RWPE1 (cell line): ENCODE measurements around the gene DUS2.
"Not testable (repeated sequence)": the region's sequence is repeated elsewhere in the genome, so short reads cannot be mapped to it uniquely, and the experiment has no call there.

Experiments used
- CTCF ChIA-PET: fragments of 350-600 bp; sonication (Branson Sonifier 250); formaldehyde crosslinking; extraction: SDS; loops from one replicate; lab custom pipeline; 2021; lab: Yijun Ruan, JAX
- POLR2A ChIA-PET: fragments of 400-600 bp; formaldehyde crosslinking; extraction: SDS; loops from one replicate; lab custom pipeline; 2020; ENCODE audit warnings: antibody characterized with exemption; ENCODE audit not compliant: low non-redundant PET; lab: Yijun Ruan, JAX
- DNase-seq: peaks from one replicate; pipeline ENCODE4 v3.0.0; 2012; ENCODE audit warnings: low spot score
- H3K27ac ChIP-seq: fragments of 450-650 bp; 2 replicates; pipeline ENCODE4 v1.5.1; 2017
- TF ChIP-seq, protein P1 (sequence below): fragments of 450-650 bp; conservative IDR thresholded peaks from 2 replicates; pipeline ENCODE4 v1.5.1; 2017; ENCODE audit warnings: low read depth, mild to moderate bottlenecking

The DUS2 gene

GRCh38 chr16:68105611-68106010 lies 82.5 kb downstream of the DUS2 start:
- TF ChIP-seq, protein P1, sequence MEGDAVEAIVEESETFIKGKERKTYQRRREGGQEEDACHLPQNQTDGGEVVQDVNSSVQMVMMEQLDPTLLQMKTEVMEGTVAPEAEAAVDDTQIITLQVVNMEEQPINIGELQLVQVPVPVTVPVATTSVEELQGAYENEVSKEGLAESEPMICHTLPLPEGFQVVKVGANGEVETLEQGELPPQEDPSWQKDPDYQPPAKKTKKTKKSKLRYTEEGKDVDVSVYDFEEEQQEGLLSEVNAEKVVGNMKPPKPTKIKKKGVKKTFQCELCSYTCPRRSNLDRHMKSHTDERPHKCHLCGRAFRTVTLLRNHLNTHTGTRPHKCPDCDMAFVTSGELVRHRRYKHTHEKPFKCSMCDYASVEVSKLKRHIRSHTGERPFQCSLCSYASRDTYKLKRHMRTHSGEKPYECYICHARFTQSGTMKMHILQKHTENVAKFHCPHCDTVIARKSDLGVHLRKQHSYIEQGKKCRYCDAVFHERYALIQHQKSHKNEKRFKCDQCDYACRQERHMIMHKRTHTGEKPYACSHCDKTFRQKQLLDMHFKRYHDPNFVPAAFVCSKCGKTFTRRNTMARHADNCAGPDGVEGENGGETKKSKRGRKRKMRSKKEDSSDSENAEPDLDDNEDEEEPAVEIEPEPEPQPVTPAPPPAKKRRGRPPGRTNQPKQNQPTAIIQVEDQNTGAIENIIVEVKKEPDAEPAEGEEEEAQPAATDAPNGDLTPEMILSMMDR, result no peak
- CTCF ChIA-PET, result no interaction called here

DNA sequence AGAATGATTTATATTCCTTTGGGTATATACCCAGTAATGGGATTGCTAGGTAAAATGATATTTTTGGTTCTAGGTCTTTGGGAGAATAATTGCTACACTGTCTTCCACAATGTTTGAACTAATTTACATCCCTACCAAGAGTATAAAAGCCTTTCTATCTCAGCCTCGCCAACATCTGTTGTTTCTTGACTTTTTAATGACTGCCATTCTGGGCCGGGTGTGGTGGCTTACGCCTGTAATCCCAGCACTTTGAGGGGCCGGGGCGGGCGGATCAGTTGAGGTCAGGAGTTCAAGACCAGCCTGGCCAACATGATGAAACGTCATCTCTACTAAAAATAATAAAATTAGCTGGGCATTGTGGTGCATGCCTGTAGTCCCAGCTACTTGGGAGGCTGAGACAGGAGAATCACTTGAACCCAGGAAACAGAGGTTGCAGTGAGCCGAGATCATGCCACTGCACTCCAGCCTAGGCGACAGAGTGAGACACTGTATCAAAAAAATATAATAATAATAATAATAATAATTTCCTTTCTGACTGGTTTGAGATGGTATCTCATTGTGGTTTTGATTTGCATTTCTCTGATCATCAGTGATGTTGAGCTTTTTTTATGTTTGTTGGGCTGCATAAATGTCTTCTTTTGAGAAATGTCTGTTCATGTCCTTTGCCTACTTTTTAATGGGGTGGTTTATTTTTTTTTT lies 84.3 kb downstream of the DUS2 start:
- H3K27ac ChIP-seq, POLR2A ChIA-PET, DNase-seq: not testable (repeated sequence)
- CTCF ChIA-PET, result interaction anchor here (0.7 kb wide), 1 partner anchor 15 kb away, joined by 5 read pairs; no protein-coding TSS in a partner anchor

More at GRCh38 chr16:68105611-68106010, 82.5 kb downstream of the DUS2 start:
- no peak overlapping the region for H3K27ac ChIP-seq
- POLR2A ChIA-PET, result no interaction called here
- no peak for DNase-seq

- H3K27ac ChIP-seq, DNase-seq, POLR2A ChIA-PET: not testable (repeated sequence)
- CTCF ChIA-PET, result interaction anchor here (0.8 kb wide), 1 partner anchor 15 kb away, joined by 3 read pairs; no protein-coding TSS in a partner anchor
These were observed 86.1 kb downstream of the DUS2 start for GRCh38 chr16:68109156-68109555.

GRCh38 chr16:68110611-68111010 lies 87.5 kb downstream of the DUS2 start:
- CTCF ChIA-PET, DNase-seq, H3K27ac ChIP-seq, POLR2A ChIA-PET: not testable (repeated sequence)

DNA sequence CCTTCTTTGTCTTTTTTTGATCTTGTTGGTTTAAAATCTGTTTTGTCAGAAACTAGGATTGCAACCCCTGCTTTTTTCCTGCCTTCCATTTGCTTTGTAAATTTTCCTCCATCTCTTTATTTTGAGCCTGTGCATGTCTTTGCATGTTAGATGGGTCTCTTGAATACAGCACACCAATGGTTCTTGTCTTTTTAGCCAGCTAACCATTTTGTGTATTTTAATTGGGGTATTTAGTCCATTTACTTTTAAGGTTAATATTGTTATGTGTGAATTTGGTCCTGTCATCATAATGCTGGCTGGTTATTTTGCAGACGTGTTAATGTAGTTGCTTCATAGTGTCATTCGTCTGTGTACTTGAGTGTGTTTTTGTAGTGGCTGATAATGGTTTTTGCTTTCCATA lies 88.3 kb downstream of the DUS2 start:
- TF ChIP-seq, protein P1, result no peak
- CTCF ChIA-PET, result interaction anchor here (0.6 kb wide), 1 partner anchor 10 kb away, joined by 3 read pairs; no protein-coding TSS in a partner anchor
- H3K27ac ChIP-seq, result no peak overlapping the region
- POLR2A ChIA-PET, result no interaction called here
- no peak for DNase-seq

DNA sequence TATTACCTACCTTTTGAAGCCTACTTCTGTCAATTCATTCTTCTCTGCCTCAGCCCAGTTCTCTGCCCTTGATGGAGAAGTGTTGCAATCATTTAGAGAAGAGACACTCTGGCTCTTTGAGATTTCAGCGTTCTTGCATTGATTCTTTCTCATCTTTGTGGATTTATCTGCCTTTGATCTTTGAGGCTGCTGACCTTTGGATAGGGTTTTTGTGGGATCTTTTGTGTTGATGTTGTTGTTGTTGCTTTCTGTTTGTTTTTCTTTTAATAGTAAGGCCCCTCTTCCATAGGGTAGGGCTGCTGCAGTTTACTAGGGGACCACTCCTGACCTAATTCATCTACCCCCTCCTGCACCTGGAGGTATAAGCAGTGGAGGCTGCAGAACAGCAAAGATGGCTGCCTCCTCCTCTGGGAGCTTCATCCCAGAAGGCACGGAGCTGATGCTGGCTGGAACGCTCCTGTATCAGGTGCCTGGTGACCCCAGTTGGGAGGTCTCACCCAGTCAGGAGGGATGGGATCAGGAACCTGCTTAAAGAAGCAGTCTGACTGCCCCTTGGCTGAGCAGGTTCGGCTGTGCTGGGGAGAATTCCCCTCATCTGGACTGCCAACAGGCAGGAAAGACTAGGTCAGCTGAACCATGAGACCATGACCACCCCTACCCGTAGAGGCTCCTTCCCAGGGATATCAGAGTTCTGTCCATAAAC lies 90.1 kb downstream of the DUS2 start:
- CTCF ChIA-PET, result interaction anchor here (0.6 kb wide), 3 partner anchors 20 to 106 kb away, joined by 3 to 4 read pairs (median 3); no protein-coding TSS in a partner anchor
- POLR2A ChIA-PET, result no interaction called here
- TF ChIP-seq, protein P1, result no peak
- H3K27ac ChIP-seq, result no peak overlapping the region
- no peak for DNase-seq

- H3K27ac ChIP-seq, result no peak overlapping the region
- ChIA-PET POLR2A (no interaction called here), CTCF (interaction anchor here (0.6 kb wide), 2 partner anchors 19 to 46 kb away, joined by 3 read pairs; no protein-coding TSS in a partner anchor)
- TF ChIP-seq, protein P1, result no peak
- DNase-seq, result no peak
These were observed 90.7 kb downstream of the DUS2 start for GRCh38 chr16:68113765-68114240.

GRCh38 chr16:68114939-68115338 lies 91.9 kb downstream of the DUS2 start:
- CTCF ChIA-PET, result interaction anchor here (0.7 to 0.8 kb wide), 3 partner anchors 30 to 132 kb away, joined by 3 to 6 read pairs (median 5); partner anchors contain the start of gene NFATC3
- POLR2A ChIA-PET, H3K27ac ChIP-seq, DNase-seq: not testable (repeated sequence)
